Measurements from ENCODE around the gene NDUFB4. TPM values are rescaled to one million over a fixed set of nuclear protein-coding genes. Genes with fewer than 3 reads are reported as not detected.

The NDUFB4 gene
- total and polyA plus RNA-seq, 10 donors: 65.9 to 158 (median 84.6) TPM

GRCh38 chr3:120597445-120598049 lies 1.4 kb downstream of the NDUFB4 start:
- DNase-seq: no peak
- Histone ChIP-seq H3K4me1 (peaks cover 23 to 56% (median 48%) of the 10 kb centered on the region in 6 donors), H3K27ac (peak overlapping the region in 6 of 8 donors; percentile 17 to 94 (median 77)), H3K36me3 (peaks cover 0 to 52% (median 30%) of the 10 kb centered on the region in 6 donors), H3K9me3 (no peaks in the 10 kb centered on the region), H3K4me3 (peak overlapping the region; percentile 52 to 95 (median 70)), H3K27me3 (replicated peaks in 1 of 7) (no peaks in the 10 kb centered on the region)
- WGBS, 5 donors: 27 to 40% (median 37%) methylated on average over 1 of the region's 1 CpG
- intact Hi-C loops (cut with DNase I; ENCODE audit: low total_unique reads): loop anchor here (10.0 kb wide), 1 partner anchor 147 kb away; the partner anchor contains the start of genes GTF2E1 and RABL3
- TF ChIP-seq POLR2A (IDR thresholded peaks at IDR 0.05): no peak
- TF ChIP-seq POLR2AphosphoS5 (IDR thresholded peaks at IDR 0.05): no peak
- TF ChIP-seq, protein P1, sequence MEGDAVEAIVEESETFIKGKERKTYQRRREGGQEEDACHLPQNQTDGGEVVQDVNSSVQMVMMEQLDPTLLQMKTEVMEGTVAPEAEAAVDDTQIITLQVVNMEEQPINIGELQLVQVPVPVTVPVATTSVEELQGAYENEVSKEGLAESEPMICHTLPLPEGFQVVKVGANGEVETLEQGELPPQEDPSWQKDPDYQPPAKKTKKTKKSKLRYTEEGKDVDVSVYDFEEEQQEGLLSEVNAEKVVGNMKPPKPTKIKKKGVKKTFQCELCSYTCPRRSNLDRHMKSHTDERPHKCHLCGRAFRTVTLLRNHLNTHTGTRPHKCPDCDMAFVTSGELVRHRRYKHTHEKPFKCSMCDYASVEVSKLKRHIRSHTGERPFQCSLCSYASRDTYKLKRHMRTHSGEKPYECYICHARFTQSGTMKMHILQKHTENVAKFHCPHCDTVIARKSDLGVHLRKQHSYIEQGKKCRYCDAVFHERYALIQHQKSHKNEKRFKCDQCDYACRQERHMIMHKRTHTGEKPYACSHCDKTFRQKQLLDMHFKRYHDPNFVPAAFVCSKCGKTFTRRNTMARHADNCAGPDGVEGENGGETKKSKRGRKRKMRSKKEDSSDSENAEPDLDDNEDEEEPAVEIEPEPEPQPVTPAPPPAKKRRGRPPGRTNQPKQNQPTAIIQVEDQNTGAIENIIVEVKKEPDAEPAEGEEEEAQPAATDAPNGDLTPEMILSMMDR (IDR thresholded peaks at IDR 0.05 in 8 of 11, conservative IDR thresholded peaks at IDR 0.05 in 3 of 11): no peak

- no peak for TF ChIP-seq POLR2A (IDR thresholded peaks at IDR 0.05)
- TF ChIP-seq POLR2AphosphoS5 (IDR thresholded peaks at IDR 0.05): no peak
- TF ChIP-seq, protein P1 (IDR thresholded peaks at IDR 0.05 in 8 of 11, conservative IDR thresholded peaks at IDR 0.05 in 3 of 11): no peak
- Histone ChIP-seq H3K4me1 (peaks cover 23 to 56% (median 48%) of the 10 kb centered on the region in 6 donors), H3K27ac (peak overlapping the region in 3 of 8 donors; percentile 5 to 63 (median 34)), H3K9me3 (no peaks in the 10 kb centered on the region), H3K36me3 (peaks cover 0 to 67% (median 38%) of the 10 kb centered on the region in 6 donors), H3K4me3 (no peak overlapping the region), H3K27me3 (replicated peaks in 1 of 7) (no peaks in the 10 kb centered on the region)
- intact Hi-C loops (cut with DNase I; ENCODE audit: low total_unique reads): loop anchor here (10.0 kb wide), 1 partner anchor 146 kb away; the partner anchor contains the start of genes GTF2E1 and RABL3
- no peak for DNase-seq
- 73 to 87% (median 85%) methylated on average over 3 of the region's 3 CpGs for WGBS, 5 donors
Measured at GRCh38 chr3:120599211-120599610, 3.1 kb downstream of the NDUFB4 start.

DNA sequence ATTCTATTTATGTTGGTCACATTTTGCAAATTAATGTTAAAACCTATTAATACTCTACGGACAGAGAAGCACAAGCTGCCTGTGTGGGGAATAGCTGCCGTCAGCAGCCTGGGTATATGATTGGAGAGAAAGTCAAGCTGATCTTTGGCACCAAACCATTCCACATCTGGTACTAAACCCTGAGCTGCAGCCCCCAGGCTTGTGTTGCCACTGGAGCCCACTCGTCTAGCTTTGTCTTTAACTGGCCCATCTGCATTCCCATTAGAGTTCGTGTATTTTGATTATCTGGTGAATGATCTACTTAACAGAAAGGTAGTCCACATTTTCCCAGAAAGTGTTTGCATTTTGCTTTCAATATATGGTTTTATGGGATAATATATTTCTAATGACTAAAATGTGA lies 5.4 kb downstream of the NDUFB4 start:
- TF ChIP-seq POLR2A (IDR thresholded peaks at IDR 0.05) (no peak), POLR2AphosphoS5 (IDR thresholded peaks at IDR 0.05) (no peak)
- TF ChIP-seq, protein P1 (IDR thresholded peaks at IDR 0.05 in 8 of 11, conservative IDR thresholded peaks at IDR 0.05 in 3 of 11): no peak
- Histone ChIP-seq H3K27me3 (replicated peaks in 1 of 7) (no peaks in the 10 kb centered on the region), H3K27ac (no peak overlapping the region), H3K4me1 (peaks cover 23 to 47% (median 43%) of the 10 kb centered on the region in 6 donors), H3K36me3 (peaks cover 0 to 67% (median 38%) of the 10 kb centered on the region in 6 donors), H3K4me3 (no peak overlapping the region), H3K9me3 (no peaks in the 10 kb centered on the region)
- intact Hi-C loops (cut with DNase I; ENCODE audit: low total_unique reads): no loop called here
- no peak for DNase-seq
- WGBS, 5 donors: 77 to 88% (median 81%) methylated on average over 4 of the region's 4 CpGs

DNA sequence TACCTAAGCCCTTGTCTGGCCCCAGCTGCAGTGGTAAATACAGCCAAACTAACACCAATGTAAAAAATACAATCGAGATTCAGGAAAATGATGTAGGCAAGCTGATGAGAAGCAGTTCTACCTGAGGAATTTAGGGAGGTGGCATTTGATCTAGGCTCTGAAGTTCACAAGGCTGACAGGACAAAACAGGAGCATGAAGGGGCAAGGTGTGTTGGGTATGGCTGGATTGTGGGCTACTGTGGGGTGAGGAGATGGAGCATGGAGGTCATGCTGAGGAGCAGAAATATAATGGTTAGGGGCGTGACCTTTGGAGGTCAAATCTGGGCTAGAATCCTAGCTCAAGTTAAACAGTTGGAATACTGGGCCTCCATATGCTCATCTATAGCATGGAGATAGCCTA lies 6.5 kb downstream of the NDUFB4 start:
- Histone ChIP-seq H3K36me3 (peaks cover 0 to 64% (median 38%) of the 10 kb centered on the region in 6 donors), H3K27ac (no peak overlapping the region), H3K27me3 (replicated peaks in 1 of 7) (no peaks in the 10 kb centered on the region), H3K4me3 (no peak overlapping the region), H3K4me1 (peaks cover 14 to 39% (median 33%) of the 10 kb centered on the region in 6 donors), H3K9me3 (no peaks in the 10 kb centered on the region)
- 94 to 99% (median 95%) methylated on average over 2 of the region's 2 CpGs for WGBS, 5 donors
- TF ChIP-seq POLR2A (IDR thresholded peaks at IDR 0.05): no peak
- peak in 1 of 3 donors; percentile 34 for TF ChIP-seq POLR2AphosphoS5 (IDR thresholded peaks at IDR 0.05)
- DNase-seq: no peak
- intact Hi-C loops (cut with DNase I; ENCODE audit: low total_unique reads): no loop called here
